Uterus (tissue), 4 donors: Measurements from ENCODE around the gene TMEM143. TPM values are rescaled to one million over a fixed set of nuclear protein-coding genes. Genes with fewer than 3 reads are reported as not detected.

Experiments
- DNase-seq, 2 donors: peaks; one replicate each; pipeline ENCODE4 v3.0.0-alpha.2; 2019 to 2020
- H3K27ac ChIP-seq, 2 donors: fragments of 200-600 bp; sonication (generic); 1 replicate in 1 of 2; 2 replicates in 1 of 2; pipeline ENCODE4 v1.5.1; 2016 to 2018
- H3K27me3 ChIP-seq, 2 donors: fragments of 200-600 bp; sonication (generic); one replicate each; pipeline ENCODE4 v1.5.1; 2018 to 2019; ENCODE audit warnings: control low read depth in 1 of 2
- H3K36me3 ChIP-seq, 2 donors: fragments of 200-600 bp; sonication (generic); one replicate each; pipeline ENCODE4 v1.5.1; 2019; ENCODE audit warnings: control low read depth in 1 of 2
- H3K4me1 ChIP-seq, 2 donors: fragments of 200-600 bp; sonication (generic); one replicate each; pipeline ENCODE4 v1.5.1; 2018 to 2019; ENCODE audit warnings: control low read depth in 1 of 2
- H3K4me3 ChIP-seq, 2 donors: fragments of 200-600 bp; sonication (generic); 1 replicate in 1 of 2; 2 replicates in 1 of 2; pipeline ENCODE4 v1.5.1; 2018 to 2019; ENCODE audit warnings: mild to moderate bottlenecking in 1 of 2
- H3K9me3 ChIP-seq, 2 donors: fragments of 200-600 bp; sonication (generic); one replicate each; pipeline ENCODE4 v1.5.1; 2019; ENCODE audit warnings: control low read depth in 1 of 2
- POLR2A ChIP-seq, 2 donors: fragments of 450-650 bp; IDR thresholded peaks; one replicate each; pipeline ENCODE4 v1.6.1; 2016; ENCODE audit warnings: antibody characterized with exemption in 2 of 2, mild to moderate bottlenecking in 1 of 2, moderate library complexity in 1 of 2
- intact Hi-C: fragments of 100-400 bp; cut with DNase I; formaldehyde crosslinking; loops from one replicate; pipeline ENCODE4 v1.15.1; 2023; ENCODE audit warnings: low total_unique reads
- total RNA-seq, 4 donors: library from RNA; depleted of rRNA in 3 of 4; stranded (reverse); fragments of >200 nt in 3 of 4; gene quantifications; one replicate each; pipeline versions ENCODE4 v1.1.0 to v1.2.4, GENCODE V29; 2014 to 2023
- TF ChIP-seq, protein P1 (sequence below), 4 experiments: fragments of 200-600 bp in 2 of 4; fragments of 450-650 bp in 2 of 4; sonication (generic) in 2 of 4; IDR thresholded peaks; one replicate each; pipeline ENCODE4 v1.5.1; 2016 to 2019; ENCODE audit warnings: antibody characterized with exemption in 4 of 4, mild to moderate bottlenecking in 2 of 4, moderate library complexity in 1 of 4
- donor health status: DM: yes; HTN: yes; CAD: no.

Gene TMEM143
- total RNA-seq, 4 donors from 2014 or later, result 0.88 to 6.7 (median 5.8) TPM

DNA sequence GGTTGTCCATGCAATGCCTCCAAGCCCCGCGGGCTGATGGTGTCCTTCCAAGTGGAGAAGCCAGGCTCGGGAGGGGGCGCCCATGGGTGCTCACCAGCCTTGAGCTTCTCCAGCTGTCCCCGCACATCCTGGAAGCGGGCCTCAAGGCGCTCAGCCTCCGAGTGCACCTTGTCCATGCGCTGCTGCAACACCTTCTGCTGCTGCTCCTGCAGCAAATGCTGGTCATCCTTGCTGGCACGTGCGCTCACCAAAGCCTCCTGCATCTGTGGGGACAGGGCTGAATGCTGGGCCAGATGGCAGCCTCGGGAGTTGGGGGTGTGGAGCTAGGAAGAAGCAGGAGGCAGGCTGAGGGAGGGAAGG, 61.2 kb downstream of the TMEM143 start:
- DNase-seq, result no peak
- Histone ChIP-seq H3K4me3 (no peak overlapping the region), H3K4me1 (no peaks in the 10 kb centered on the region), H3K27me3 (no peaks in the 10 kb centered on the region), H3K9me3 (no peaks in the 10 kb centered on the region), H3K36me3 (no peaks in the 10 kb centered on the region), H3K27ac (no peak overlapping the region)
- intact Hi-C loops, result no loop called here
- TF ChIP-seq POLR2A (IDR thresholded peaks at IDR 0.05), result no peak
- TF ChIP-seq, protein P1, sequence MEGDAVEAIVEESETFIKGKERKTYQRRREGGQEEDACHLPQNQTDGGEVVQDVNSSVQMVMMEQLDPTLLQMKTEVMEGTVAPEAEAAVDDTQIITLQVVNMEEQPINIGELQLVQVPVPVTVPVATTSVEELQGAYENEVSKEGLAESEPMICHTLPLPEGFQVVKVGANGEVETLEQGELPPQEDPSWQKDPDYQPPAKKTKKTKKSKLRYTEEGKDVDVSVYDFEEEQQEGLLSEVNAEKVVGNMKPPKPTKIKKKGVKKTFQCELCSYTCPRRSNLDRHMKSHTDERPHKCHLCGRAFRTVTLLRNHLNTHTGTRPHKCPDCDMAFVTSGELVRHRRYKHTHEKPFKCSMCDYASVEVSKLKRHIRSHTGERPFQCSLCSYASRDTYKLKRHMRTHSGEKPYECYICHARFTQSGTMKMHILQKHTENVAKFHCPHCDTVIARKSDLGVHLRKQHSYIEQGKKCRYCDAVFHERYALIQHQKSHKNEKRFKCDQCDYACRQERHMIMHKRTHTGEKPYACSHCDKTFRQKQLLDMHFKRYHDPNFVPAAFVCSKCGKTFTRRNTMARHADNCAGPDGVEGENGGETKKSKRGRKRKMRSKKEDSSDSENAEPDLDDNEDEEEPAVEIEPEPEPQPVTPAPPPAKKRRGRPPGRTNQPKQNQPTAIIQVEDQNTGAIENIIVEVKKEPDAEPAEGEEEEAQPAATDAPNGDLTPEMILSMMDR (IDR thresholded peaks at IDR 0.05), result no peak

DNA sequence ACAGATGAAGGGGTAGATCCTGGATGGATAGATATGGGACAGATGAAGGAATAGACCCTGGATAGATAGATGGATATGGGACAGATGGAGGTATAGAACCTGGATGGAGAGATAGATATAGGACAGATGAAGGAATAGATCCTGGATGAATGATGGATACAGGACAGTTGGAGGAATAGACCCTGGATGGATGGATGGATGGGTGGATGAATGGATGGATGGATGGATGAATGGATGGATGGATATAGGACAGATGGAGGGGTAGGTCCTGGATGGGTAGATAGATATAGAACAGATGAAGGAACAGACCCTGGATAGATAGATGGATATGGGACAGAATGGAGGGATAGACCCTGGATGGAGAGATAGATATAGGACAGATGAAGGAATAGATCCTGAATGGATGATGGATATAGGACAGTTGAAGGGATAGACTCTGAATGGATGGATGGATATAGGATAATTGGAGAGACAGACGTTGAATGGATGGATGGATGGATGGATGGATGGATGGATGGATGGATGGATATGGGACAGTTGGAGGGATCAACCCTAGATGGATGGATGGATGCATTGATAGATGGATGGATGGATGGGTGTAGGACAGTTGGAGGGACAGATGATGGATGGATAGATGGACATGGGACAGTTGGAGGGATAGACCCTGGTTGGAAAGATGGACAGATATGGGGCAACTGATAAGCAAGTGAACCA, 61.7 kb downstream of the TMEM143 start:
- H3K36me3 ChIP-seq, result no peaks in the 10 kb centered on the region
- intact Hi-C loops, result no loop called here
- no peaks in the 10 kb centered on the region for H3K27me3 ChIP-seq
- H3K27ac ChIP-seq, result no peak overlapping the region
- no peaks in the 10 kb centered on the region for H3K4me1 ChIP-seq
- DNase-seq, result no peak
- H3K4me3 ChIP-seq, result no peak overlapping the region
- TF ChIP-seq POLR2A (IDR thresholded peaks at IDR 0.05), result no peak
- TF ChIP-seq, protein P1 (IDR thresholded peaks at IDR 0.05), result no peak
- no peaks in the 10 kb centered on the region for H3K9me3 ChIP-seq

DNA sequence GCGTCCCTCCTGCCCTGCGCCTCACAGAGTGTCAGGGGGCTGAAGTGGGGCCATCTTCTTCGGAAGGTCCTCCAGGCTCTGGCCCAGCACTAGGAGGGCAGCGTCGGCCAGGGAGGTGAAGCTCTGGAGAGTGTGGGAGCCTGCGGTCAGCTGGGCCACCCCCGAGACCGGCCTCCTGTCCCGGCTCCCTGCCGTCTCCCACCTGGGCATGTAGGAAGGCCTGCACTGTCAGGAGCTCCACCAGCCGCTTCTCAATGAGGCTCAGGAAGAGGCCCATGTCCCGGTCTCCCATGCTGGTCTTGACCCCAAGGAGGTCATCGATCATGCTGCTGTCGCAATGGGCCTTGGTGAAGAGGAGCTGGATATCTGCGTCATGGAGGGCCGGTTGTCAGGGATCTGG, 65.8 kb downstream of the TMEM143 start:
- intact Hi-C loops, result no loop called here
- no peak for TF ChIP-seq POLR2A (IDR thresholded peaks at IDR 0.05)
- TF ChIP-seq, protein P1 (IDR thresholded peaks at IDR 0.05), result no peak
- DNase-seq, result no peak
- Histone ChIP-seq H3K9me3 (no peaks in the 10 kb centered on the region), H3K27me3 (no peaks in the 10 kb centered on the region), H3K4me3 (no peak overlapping the region), H3K36me3 (no peaks in the 10 kb centered on the region), H3K27ac (no peak overlapping the region), H3K4me1 (no peaks in the 10 kb centered on the region)

DNA sequence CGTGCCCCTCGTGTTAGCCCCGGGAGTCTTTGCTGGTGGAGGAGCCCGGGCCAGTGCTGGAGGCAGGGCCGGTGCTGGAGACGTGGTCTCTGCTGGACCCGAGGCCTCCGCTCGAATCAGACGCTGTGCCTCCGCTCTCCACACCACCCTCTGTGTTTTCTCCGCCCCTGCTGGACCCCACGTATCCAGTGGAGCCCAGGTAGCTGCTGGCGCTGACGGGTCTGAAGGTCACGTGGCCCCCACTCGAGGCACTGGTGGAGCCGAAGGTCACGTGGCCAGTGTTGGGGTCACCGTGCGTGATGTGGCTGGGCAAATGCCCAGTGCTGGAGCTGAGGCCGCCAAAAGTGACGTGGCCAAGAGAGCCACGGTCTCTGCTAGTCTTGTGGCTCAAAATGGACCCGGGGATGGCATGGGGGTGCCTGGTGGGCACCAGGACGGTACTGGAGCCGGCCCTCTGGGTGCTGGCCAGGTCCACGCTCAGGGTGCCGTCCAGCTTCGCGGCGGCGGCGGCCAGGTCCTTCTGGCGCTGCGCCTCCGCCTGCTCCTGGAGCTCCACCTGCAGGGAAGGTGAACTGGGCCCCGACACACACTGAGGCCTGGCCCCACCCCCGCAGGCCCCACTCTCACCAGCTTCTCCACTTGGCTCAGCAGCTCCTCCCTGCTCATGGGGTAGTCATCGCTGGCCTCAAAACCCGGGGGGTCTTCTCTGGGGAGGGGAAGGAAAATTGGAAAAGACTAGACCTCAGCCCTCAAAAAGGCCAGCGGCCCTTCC, 66.6 kb downstream of the TMEM143 start:
- Histone ChIP-seq H3K27me3 (no peaks in the 10 kb centered on the region), H3K4me3 (no peak overlapping the region), H3K36me3 (no peaks in the 10 kb centered on the region), H3K4me1 (no peaks in the 10 kb centered on the region), H3K9me3 (no peaks in the 10 kb centered on the region), H3K27ac (no peak overlapping the region)
- DNase-seq, result no peak
- TF ChIP-seq POLR2A (IDR thresholded peaks at IDR 0.05), result no peak
- TF ChIP-seq, protein P1 (IDR thresholded peaks at IDR 0.05), result no peak
- intact Hi-C loops, result no loop called here

DNA sequence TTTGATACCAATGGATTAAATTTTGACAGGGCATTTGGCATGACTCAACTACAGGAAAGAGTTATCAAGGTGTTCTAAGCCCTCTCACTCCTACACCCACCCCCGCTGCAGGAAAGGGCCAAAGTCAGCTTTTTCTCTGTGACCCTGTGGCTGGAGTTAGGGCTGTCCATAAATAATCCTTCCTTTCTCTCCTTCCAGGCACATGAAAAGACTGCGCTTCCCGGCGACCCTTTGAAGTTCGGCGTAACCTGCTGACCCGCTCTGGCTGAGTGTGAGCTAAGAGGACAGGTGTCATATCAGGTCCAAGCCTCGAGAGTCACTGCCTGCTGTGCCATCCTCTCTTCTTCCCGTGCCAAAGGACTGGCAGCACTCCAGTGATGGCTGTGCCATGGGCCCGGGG, 68.3 kb downstream of the TMEM143 start:
- intact Hi-C loops, result no loop called here
- H3K9me3 ChIP-seq, result no peaks in the 10 kb centered on the region
- no peaks in the 10 kb centered on the region for H3K36me3 ChIP-seq
- H3K27ac ChIP-seq, result no peak overlapping the region
- H3K4me3 ChIP-seq, result no peak overlapping the region
- no peak for DNase-seq
- H3K4me1 ChIP-seq, result no peaks in the 10 kb centered on the region
- H3K27me3 ChIP-seq, result no peaks in the 10 kb centered on the region
- no peak for TF ChIP-seq POLR2A (IDR thresholded peaks at IDR 0.05)
- TF ChIP-seq, protein P1 (IDR thresholded peaks at IDR 0.05), result no peak
